HEK293 (cell line): Measurements from ENCODE around the gene COA8.

Experiments used
- CTCF ChIA-PET: fragments of 350-600 bp; formaldehyde crosslinking; extraction: SDS; loops from one replicate; lab custom pipeline; 2021; ENCODE audit warnings: antibody characterized with exemption; lab: Yijun Ruan, JAX
- POLR2A ChIA-PET: fragments of 300-600 bp; formaldehyde crosslinking; extraction: SDS; loops from one replicate; lab custom pipeline; 2020; ENCODE audit warnings: antibody characterized with exemption, inconsistent platforms; lab: Yijun Ruan, JAX
- H3K27ac ChIP-seq: fragments of 200-500 bp; sonication (Bioruptor generic); 2 replicates; pipeline ENCODE4 v1.5.1; 2014; ENCODE audit warnings: low read depth, low read length, control low read depth, inconsistent platforms; ENCODE audit errors: extremely low read depth
- H3K36me3 ChIP-seq, 2 experiments: fragments of 200-500 bp in 1 of 2; sonication (Bioruptor generic) in 1 of 2; 1 replicate in 1 of 2; 2 replicates in 1 of 2; pipeline ENCODE4 v1.5.1; 2014 to 2017; ENCODE audit warnings: inconsistent platforms in 2 of 2, low read length in 2 of 2; ENCODE audit not compliant: control insufficient read depth in 2 of 2, insufficient read depth in 1 of 2
- H3K4me1 ChIP-seq: fragments of 200-500 bp; sonication (Bioruptor generic); 2 replicates; pipeline ENCODE4 v1.5.1; 2014; ENCODE audit warnings: mild to moderate bottlenecking, low read length, inconsistent platforms; ENCODE audit not compliant: control insufficient read depth, insufficient read depth
- H3K4me3 ChIP-seq: 2 replicates; pipeline ENCODE4 v1.5.1; 2011; ENCODE audit warnings: low read depth, mild to moderate bottlenecking, control low read depth, low read length, moderate library complexity
- H3K9me3 ChIP-seq: fragments of 200-500 bp; sonication (Bioruptor generic); 2 replicates; pipeline ENCODE4 v1.5.1; 2014; ENCODE audit warnings: low read depth, low read length, inconsistent platforms; ENCODE audit not compliant: control insufficient read depth, insufficient read depth
- GFI1B ChIP-seq: fragments of 450-650 bp; formaldehyde crosslinking; IDR thresholded peaks from 2 replicates; pipeline ENCODE4 v1.5.1; 2016; ENCODE audit warnings: missing biosample characterization, missing genetic modification characterization
- GLI2 ChIP-seq: fragments of 450-650 bp; formaldehyde crosslinking; IDR thresholded peaks from 2 replicates; pipeline ENCODE4; 2017; ENCODE audit warnings: missing biosample characterization, missing genetic modification characterization, low read depth, borderline replicate concordance
- KLF16 ChIP-seq: fragments of 450-650 bp; formaldehyde crosslinking; IDR thresholded peaks from 2 replicates; pipeline ENCODE4 v1.5.1; 2017; ENCODE audit warnings: missing biosample characterization, missing genetic modification characterization
- KLF7 ChIP-seq: fragments of 450-650 bp; formaldehyde crosslinking; IDR thresholded peaks from 2 replicates; pipeline ENCODE4 v1.5.1; 2016; ENCODE audit warnings: missing biosample characterization, missing genetic modification characterization, borderline replicate concordance
- OSR2 ChIP-seq: fragments of 450-650 bp; formaldehyde crosslinking; IDR thresholded peaks from 2 replicates; pipeline ENCODE4 v1.5.1; 2016; ENCODE audit warnings: missing biosample characterization, missing genetic modification characterization
- PRDM1 ChIP-seq: fragments of 450-650 bp; formaldehyde crosslinking; IDR thresholded peaks from 2 replicates; pipeline ENCODE4; 2016; ENCODE audit warnings: missing biosample characterization, missing genetic modification characterization
- SCRT2 ChIP-seq: fragments of 450-650 bp; formaldehyde crosslinking; IDR thresholded peaks from 2 replicates; pipeline ENCODE4 v1.5.1; 2016; ENCODE audit warnings: missing biosample characterization, missing genetic modification characterization
- YY1 ChIP-seq: fragments of 450-650 bp; formaldehyde crosslinking; IDR thresholded peaks from 2 replicates; pipeline ENCODE4 v1.5.1; 2018; ENCODE audit warnings: missing biosample characterization, missing genetic modification characterization
- ZEB2 ChIP-seq: fragments of 450-650 bp; formaldehyde crosslinking; IDR thresholded peaks from 2 replicates; pipeline ENCODE4 v1.5.1; 2016; ENCODE audit warnings: missing biosample characterization, missing genetic modification characterization
- ZFP3 ChIP-seq: fragments of 450-650 bp; formaldehyde crosslinking; IDR thresholded peaks from 2 replicates; pipeline ENCODE4 v1.5.1; 2016; ENCODE audit warnings: low read depth, missing biosample characterization, missing genetic modification characterization
- ZNF138 ChIP-seq: fragments of 450-650 bp; formaldehyde crosslinking; IDR thresholded peaks from 2 replicates; pipeline ENCODE4 v1.5.1; 2016; ENCODE audit warnings: missing biosample characterization, missing genetic modification characterization, borderline replicate concordance
- ZNF146 ChIP-seq: fragments of 450-650 bp; formaldehyde crosslinking; IDR thresholded peaks from 2 replicates; pipeline ENCODE4 v1.5.1; 2016; ENCODE audit warnings: missing biosample characterization, missing genetic modification characterization
- ZNF175 ChIP-seq: fragments of 450-650 bp; formaldehyde crosslinking; IDR thresholded peaks from 2 replicates; pipeline ENCODE4 v1.5.1; 2016; ENCODE audit warnings: missing biosample characterization, missing genetic modification characterization
- ZNF214 ChIP-seq: fragments of 450-650 bp; formaldehyde crosslinking; IDR thresholded peaks from 2 replicates; pipeline ENCODE4 v1.5.1; 2017; ENCODE audit warnings: missing biosample characterization, mild to moderate bottlenecking, missing genetic modification characterization, borderline replicate concordance
- ZNF266 ChIP-seq: fragments of 450-650 bp; formaldehyde crosslinking; IDR thresholded peaks from 2 replicates; pipeline ENCODE4 v1.5.1; 2016; ENCODE audit warnings: missing biosample characterization, missing genetic modification characterization, low read depth
- ZNF274 ChIP-seq, 2 experiments: fragments of 200-500 bp in 1 of 2; fragments of 450-650 bp in 1 of 2; sonication (Bioruptor generic) in 1 of 2; formaldehyde crosslinking in 1 of 2; IDR thresholded peaks; 2 replicates each; pipeline versions ENCODE4 v1.5.1 to v1.6.1; 2014 to 2016; ENCODE audit warnings: borderline replicate concordance in 1 of 2, inconsistent platforms in 1 of 2, low read length in 1 of 2, missing biosample characterization in 1 of 2, missing genetic modification characterization in 1 of 2
- ZNF366 ChIP-seq: fragments of 450-650 bp; formaldehyde crosslinking; conservative IDR thresholded peaks from 2 replicates; pipeline ENCODE4 v1.5.1; 2016; ENCODE audit warnings: missing biosample characterization, missing genetic modification characterization
- ZNF394 ChIP-seq: fragments of 450-650 bp; formaldehyde crosslinking; IDR thresholded peaks from 2 replicates; pipeline ENCODE4 v1.5.1; 2016; ENCODE audit warnings: missing biosample characterization, missing genetic modification characterization, mild to moderate bottlenecking, moderate library complexity, borderline replicate concordance
- ZNF426 ChIP-seq: fragments of 450-650 bp; formaldehyde crosslinking; IDR thresholded peaks from 2 replicates; pipeline ENCODE4 v1.5.1; 2017; ENCODE audit warnings: missing biosample characterization, missing genetic modification characterization, mild to moderate bottlenecking, inconsistent platforms, moderate library complexity
- ZNF555 ChIP-seq: fragments of 450-650 bp; formaldehyde crosslinking; conservative IDR thresholded peaks from 2 replicates; pipeline ENCODE4 v1.5.1; 2017; ENCODE audit warnings: missing biosample characterization, mild to moderate bottlenecking, missing genetic modification characterization, inconsistent platforms
- ZNF600 ChIP-seq: fragments of 450-650 bp; formaldehyde crosslinking; IDR thresholded peaks from 2 replicates; pipeline ENCODE4 v1.5.1; 2016; ENCODE audit warnings: missing biosample characterization, missing genetic modification characterization
- ZNF623 ChIP-seq: fragments of 450-650 bp; formaldehyde crosslinking; IDR thresholded peaks from 2 replicates; pipeline ENCODE4 v1.5.1; 2016; ENCODE audit warnings: missing biosample characterization, missing genetic modification characterization
- ZSCAN16 ChIP-seq: fragments of 450-650 bp; formaldehyde crosslinking; IDR thresholded peaks from 2 replicates; pipeline ENCODE4 v1.5.1; 2016; ENCODE audit warnings: missing biosample characterization, missing genetic modification characterization

The COA8 gene

GRCh38 chr14:103621860-103622259 is 59.1 kb downstream of the COA8 start:
- Histone ChIP-seq H3K36me3 (no peaks in the 10 kb centered on the region), H3K4me3 (no peak overlapping the region), H3K4me1 (no peaks in the 10 kb centered on the region), H3K9me3 (no peaks in the 10 kb centered on the region), H3K27ac (no peak overlapping the region)
- ChIA-PET POLR2A (no interaction called here), CTCF (no interaction called here)
- TF ChIP-seq GFI1B (no peak), ZNF394 (tag by site-specific recombination) (no peak), PRDM1 (no peak)

GRCh38 chr14:103623308-103623707 is 60.5 kb downstream of the COA8 start:
- Histone ChIP-seq H3K27ac (no peak overlapping the region), H3K36me3 (no peaks in the 10 kb centered on the region), H3K9me3 (no peaks in the 10 kb centered on the region), H3K4me1 (no peaks in the 10 kb centered on the region), H3K4me3 (no peak overlapping the region)
- TF ChIP-seq ZNF266 (tag by site-specific recombination) (no peak), ZNF555 (tag by site-specific recombination) (no peak), ZNF623 (tag by site-specific recombination) (no peak)
- ChIA-PET POLR2A (no interaction called here), CTCF (no interaction called here)

GRCh38 chr14:103623883-103624482 is 61.2 kb downstream of the COA8 start:
- H3K9me3 ChIP-seq, result no peaks in the 10 kb centered on the region
- no peaks in the 10 kb centered on the region for H3K36me3 ChIP-seq
- no peak overlapping the region for H3K27ac ChIP-seq
- H3K4me1 ChIP-seq, result no peaks in the 10 kb centered on the region
- CTCF ChIA-PET, result no interaction called here
- no peak overlapping the region for H3K4me3 ChIP-seq
- POLR2A ChIA-PET, result no interaction called here
- TF ChIP-seq ZNF138 (tag by site-specific recombination) (no peak), ZNF146 (tag by site-specific recombination) (no peak), ZNF366 (tag by site-specific recombination) (no peak), ZEB2 (tag by site-specific recombination) (no peak), KLF7 (tag by site-specific recombination) (no peak), ZFP3 (tag by site-specific recombination) (no peak), OSR2 (tag by site-specific recombination) (no peak), ZNF426 (tag by site-specific recombination) (no peak), GLI2 (tag by site-specific recombination) (no peak), ZNF600 (no peak), SCRT2 (tag by site-specific recombination) (no peak), ZNF214 (tag by site-specific recombination) (no peak), KLF16 (no peak), ZNF175 (no peak), ZSCAN16 (tag by site-specific recombination) (no peak), YY1 (no peak), ZNF274 (IDR thresholded peaks at IDR 0.05; ENCODE audit: low read length) (no peak), ZNF274 (tag by site-specific recombination; IDR thresholded peaks at IDR 0.05; ENCODE audit: borderline replicate concordance) (no peak)
